A673 (cell line): Measurements from ENCODE around the gene TNS4. TPM values are rescaled to one million over a fixed set of nuclear protein-coding genes. Genes with fewer than 3 reads are reported as not detected.

Source experiments
- BruUV-seq: library from RNA; stranded (reverse); fragments of 400-500 nt; replicated peaks from 2 replicates; lab custom pipeline; 2021; lab: Mats Ljungman, UMichigan
- CTCF ChIA-PET: fragments of 300-600 bp; sonication (Branson Sonifier 250); formaldehyde crosslinking; loops from one replicate; lab custom pipeline; 2022; ENCODE audit warnings: antibody characterized with exemption; lab: Charles Lee
- POLR2A ChIA-PET: fragments of 300-600 bp; sonication (Branson Sonifier 250); formaldehyde crosslinking; loops from one replicate; lab custom pipeline; 2022; ENCODE audit warnings: antibody characterized with exemption; ENCODE audit not compliant: low non-redundant PET; lab: Charles Lee
- DNase-seq: peaks from one replicate; pipeline ENCODE4 v3.0.0-alpha.2; 2015; ENCODE audit warnings: low spot score
- H3K27ac ChIP-seq: fragments of 200-600 bp; sonication (generic); 2 replicates; pipeline ENCODE4 v1.5.1; 2016; ENCODE audit warnings: mixed run types, low read depth, mild to moderate bottlenecking, mixed read lengths, antibody characterized with exemption, low read length; ENCODE audit not compliant: poor library complexity, severe bottlenecking
- H3K27me3 ChIP-seq: fragments of 200-600 bp; sonication (generic); replicated peaks from 2 replicates; pipeline ENCODE4 v1.6.1; 2017; ENCODE audit warnings: mixed run types, low read depth, mild to moderate bottlenecking, mixed read lengths, antibody characterized with exemption, low read length; ENCODE audit not compliant: insufficient read depth, poor library complexity
- H3K36me3 ChIP-seq: fragments of 200-600 bp; sonication (generic); 2 replicates; pipeline ENCODE4 v1.6.1; 2016; ENCODE audit warnings: mixed run types, mild to moderate bottlenecking, mixed read lengths, antibody characterized with exemption, low read length; ENCODE audit not compliant: insufficient read depth, poor library complexity, severe bottlenecking
- H3K4me1 ChIP-seq: fragments of 200-600 bp; sonication (generic); 2 replicates; pipeline ENCODE4 v1.6.1; 2017; ENCODE audit warnings: mixed run types, mild to moderate bottlenecking, mixed read lengths, antibody characterized with exemption, low read length; ENCODE audit not compliant: insufficient read depth, poor library complexity, severe bottlenecking
- H3K4me3 ChIP-seq: fragments of 200-600 bp; sonication (generic); 2 replicates; pipeline ENCODE4 v1.5.1; 2016; ENCODE audit warnings: low read depth, mixed run types, mild to moderate bottlenecking, mixed read lengths, low read length; ENCODE audit not compliant: poor library complexity, severe bottlenecking
- H3K9me3 ChIP-seq: fragments of 200-600 bp; sonication (generic); 2 replicates; pipeline ENCODE4 v1.6.1; 2016; ENCODE audit warnings: mixed run types, low read depth, mild to moderate bottlenecking, mixed read lengths, antibody characterized with exemption, low read length; ENCODE audit not compliant: poor library complexity, severe bottlenecking
- CTCF ChIP-seq: fragments of 300-800, 200-600 bp; sonication (generic); conservative IDR thresholded peaks from 2 replicates; pipeline ENCODE4 v1.5.1; 2017; ENCODE audit warnings: low read depth, mild to moderate bottlenecking, antibody characterized with exemption, low read length, moderate library complexity, mixed read lengths
- EZH2 ChIP-seq: fragments of 200-600 bp; sonication (generic); IDR thresholded peaks from 2 replicates; pipeline ENCODE4 v1.6.1; 2017; ENCODE audit warnings: borderline replicate concordance, low read depth, mild to moderate bottlenecking, mixed read lengths, antibody characterized with exemption, low read length; ENCODE audit not compliant: poor library complexity, severe bottlenecking
- intact Hi-C: fragments of 100-400 bp; cut with micrococcal nuclease; formaldehyde crosslinking; loops from one replicate; pipeline ENCODE4 v1.10.0; 2022; ENCODE audit not compliant: unreplicated experiment
- total RNA-seq: library from RNA; stranded (reverse); gene quantifications from 2 replicates; pipeline ENCODE4 v1.2.3, GENCODE V29; 2021

TNS4 gene
- total RNA-seq, 1 experiment from 2014 or later, result not detected

- Histone ChIP-seq H3K36me3 (no peaks in the 10 kb centered on the region), H3K4me3 (no peak overlapping the region), H3K27me3 (no peaks in the 10 kb centered on the region), H3K27ac (no peak overlapping the region), H3K9me3 (no peaks in the 10 kb centered on the region), H3K4me1 (no peaks in the 10 kb centered on the region)
- no TSS peak for BruUV-seq
- TF ChIP-seq EZH2 (no peak), CTCF (no peak)
- POLR2A ChIA-PET, result no interaction called here
- intact Hi-C loops, result no loop called here
- DNase-seq, result no peak
- CTCF ChIA-PET, result interaction anchor here (1.3 kb wide), 1 partner anchor 40 kb away, joined by 5 read pairs; no protein-coding TSS in a partner anchor
These were observed 7.7 kb downstream of the TNS4 start for GRCh38 chr17:40493697-40494096.

- intact Hi-C loops, result no loop called here
- ChIA-PET CTCF (no interaction called here), POLR2A (no interaction called here)
- no peaks in the 10 kb centered on the region for H3K36me3 ChIP-seq
- H3K4me3 ChIP-seq, result no peak overlapping the region
- H3K27me3 ChIP-seq, result no peaks in the 10 kb centered on the region
- BruUV-seq, result no TSS peak
- TF ChIP-seq CTCF (no peak), EZH2 (no peak)
- DNase-seq, result no peak
- no peaks in the 10 kb centered on the region for H3K9me3 ChIP-seq
- H3K27ac ChIP-seq, result no peak overlapping the region
- no peaks in the 10 kb centered on the region for H3K4me1 ChIP-seq
These were observed 9.9 kb downstream of the TNS4 start for GRCh38 chr17:40491486-40491885.

- intact Hi-C loops, result no loop called here
- no peaks in the 10 kb centered on the region for H3K27me3 ChIP-seq
- no peaks in the 10 kb centered on the region for H3K9me3 ChIP-seq
- TF ChIP-seq EZH2, result no peak
- no TSS peak for BruUV-seq
- no peak overlapping the region for H3K27ac ChIP-seq
- H3K4me1 ChIP-seq, result no peaks in the 10 kb centered on the region
- ChIA-PET POLR2A (no interaction called here), CTCF (no interaction called here)
- no peak for DNase-seq
- no peak overlapping the region for H3K4me3 ChIP-seq
- no peaks in the 10 kb centered on the region for H3K36me3 ChIP-seq
These were observed 10.4 kb downstream of the TNS4 start for GRCh38 chr17:40490982-40491381.

- Histone ChIP-seq H3K4me1 (no peaks in the 10 kb centered on the region), H3K9me3 (no peaks in the 10 kb centered on the region), H3K4me3 (no peak overlapping the region), H3K27me3 (no peaks in the 10 kb centered on the region), H3K27ac (no peak overlapping the region), H3K36me3 (no peaks in the 10 kb centered on the region)
- POLR2A ChIA-PET, result no interaction called here
- TF ChIP-seq EZH2, result no peak
- no peak for TF ChIP-seq CTCF
- intact Hi-C loops, result no loop called here
- no TSS peak for BruUV-seq
- DNase-seq, result no peak
- CTCF ChIA-PET, result no interaction called here
These were observed 11.1 kb downstream of the TNS4 start for GRCh38 chr17:40490289-40490853.
